HepG2 (cell line): Measurements from ENCODE around the gene FXN. TPM values are rescaled to one million over a fixed set of nuclear protein-coding genes. Genes with fewer than 3 reads are reported as not detected.

ENCODE experiments used
- ATAC-seq: fragments of 200-7000 bp; cut with Tn5 transposase; 3 replicates; pipeline ENCODE4 v1.9.1; 2020; ENCODE audit warnings: mild to moderate bottlenecking, moderate library complexity
- BruUV-seq: library from RNA; stranded (reverse); fragments of 400-500 nt; replicated peaks from 2 replicates; lab custom pipeline; 2021; lab: Mats Ljungman, UMichigan
- CTCF ChIA-PET: fragments of 300-600 bp; formaldehyde crosslinking; extraction: SDS; loops from one replicate; lab custom pipeline; 2021; ENCODE audit warnings: low total read pairs, inconsistent platforms, low intra/inter-chr PET ratio; lab: Yijun Ruan, JAX
- POLR2A ChIA-PET: fragments of 350-600 bp; sonication (Branson Sonifier 250); formaldehyde crosslinking; loops from one replicate; lab custom pipeline; 2020; ENCODE audit warnings: antibody characterized with exemption, inconsistent platforms; lab: Yijun Ruan, JAX
- DNase-seq: peaks from one replicate; pipeline ENCODE4 v3.0.0-alpha.2; 2015; ENCODE audit warnings: low spot score
- FAIRE-seq: peaks from 3 replicates; lab custom pipeline; 2011; peaks lifted over from hg19 to GRCh38; lab: Jason Lieb, UNC
- H2AFZ ChIP-seq: one replicate; pipeline ENCODE4 v1.6.1; 2011; ENCODE audit warnings: low read length, inconsistent platforms
- H3K27ac ChIP-seq: fragments of 300-600 bp; 3 replicates; pipeline ENCODE4 v1.8.0; 2011; ENCODE audit warnings: mixed run types, mild to moderate bottlenecking, mixed read lengths, low read length, inconsistent platforms; ENCODE audit not compliant: insufficient read depth; ENCODE audit errors: extremely low read length
- H3K27me3 ChIP-seq, 2 experiments: fragments of 200-600 bp in 1 of 2; 2 replicates in 1 of 2; 3 replicates in 1 of 2; pipeline versions ENCODE4 v1.6.0 to v1.8.0; 2011; ENCODE audit warnings: low read length in 2 of 2, mild to moderate bottlenecking in 2 of 2, moderate library complexity in 2 of 2, inconsistent platforms in 1 of 2; ENCODE audit not compliant: insufficient read depth in 2 of 2, control insufficient read depth in 1 of 2
- H3K36me3 ChIP-seq, 2 experiments: fragments of 200-600 bp in 1 of 2; replicated peaks in 1 of 2; 2 replicates in 1 of 2; 3 replicates in 1 of 2; pipeline versions ENCODE4 v1.5.1 to v1.8.0; 2011; ENCODE audit warnings: low read length in 2 of 2, inconsistent platforms in 1 of 2; ENCODE audit not compliant: insufficient read depth in 2 of 2, control insufficient read depth in 1 of 2
- H3K4me1 ChIP-seq: 2 replicates; pipeline ENCODE4 v1.5.1; 2012; ENCODE audit warnings: low read length, inconsistent platforms; ENCODE audit not compliant: insufficient read depth
- H3K4me2 ChIP-seq: 2 replicates; pipeline ENCODE4 v1.6.0; 2011; ENCODE audit warnings: low read depth, low read length, inconsistent platforms
- H3K4me3 ChIP-seq, 3 experiments: fragments of 200-600 bp in 1 of 3; sonication (generic), shearing (Covaris generic) in 1 of 3; replicated peaks in 1 of 3; 2 replicates each; pipeline ENCODE4 v1.5.1; 2011 to 2016; ENCODE audit warnings: low read length in 3 of 3, inconsistent platforms in 2 of 3, low read depth in 2 of 3, mild to moderate bottlenecking in 2 of 3, control low read depth in 1 of 3, mixed read lengths in 1 of 3; ENCODE audit not compliant: insufficient read depth in 1 of 3
- H3K79me2 ChIP-seq: one replicate; pipeline ENCODE4 v1.6.1; 2011; ENCODE audit warnings: low read length, inconsistent platforms; ENCODE audit not compliant: insufficient read depth
- H3K9ac ChIP-seq: 2 replicates; pipeline ENCODE4 v1.6.0; 2011; ENCODE audit warnings: mild to moderate bottlenecking, low read depth, low read length, inconsistent platforms; ENCODE audit not compliant: insufficient read depth
- H3K9me3 ChIP-seq: 2 replicates; pipeline ENCODE4 v1.5.1; 2012; ENCODE audit warnings: mild to moderate bottlenecking, low read length
- H4K20me1 ChIP-seq: 2 replicates; pipeline ENCODE4 v1.6.0; 2011; ENCODE audit warnings: inconsistent platforms, mild to moderate bottlenecking, low read length, moderate library complexity; ENCODE audit not compliant: insufficient read depth
- ARID4A ChIP-seq: sonication (generic); formaldehyde crosslinking; IDR thresholded peaks from 2 replicates; pipeline ENCODE4 v1.5.0; 2020; ENCODE audit warnings: mild to moderate bottlenecking, missing genetic modification reagents, borderline replicate concordance
- CREM ChIP-seq, 2 experiments: sonication (generic) in 1 of 2; formaldehyde crosslinking in 1 of 2; IDR thresholded peaks; 2 replicates each; pipeline versions ENCODE4 v1.4.0 to v1.6.1; 2016 to 2020; ENCODE audit warnings: antibody characterized with exemption in 1 of 2, mild to moderate bottlenecking in 1 of 2, missing genetic modification reagents in 1 of 2
- DR1 ChIP-seq: sonication (generic); formaldehyde crosslinking; IDR thresholded peaks from 2 replicates; pipeline ENCODE4 v1.8.0; 2021; ENCODE audit warnings: mild to moderate bottlenecking, missing genetic modification reagents, inconsistent platforms
- HMGA1 ChIP-seq: sonication (generic); formaldehyde crosslinking; conservative IDR thresholded peaks from 2 replicates; pipeline ENCODE4 v1.4.0; 2020; ENCODE audit warnings: missing genetic modification reagents
- IRF2 ChIP-seq: IDR thresholded peaks from 2 replicates; pipeline ENCODE4 v1.6.1; 2018; ENCODE audit warnings: missing genetic modification reagents, missing compliant biosample characterization
- MXD4 ChIP-seq: IDR thresholded peaks from 2 replicates; pipeline ENCODE4 v1.6.1; 2016; ENCODE audit warnings: mild to moderate bottlenecking, missing biosample characterization, missing genetic modification reagents
- PHF8 ChIP-seq: sonication (generic); formaldehyde crosslinking; IDR thresholded peaks from 2 replicates; pipeline ENCODE4 v1.5.0; 2020; ENCODE audit warnings: missing genetic modification reagents
- RFX5 ChIP-seq: IDR thresholded peaks from 2 replicates; pipeline ENCODE4 v1.6.1; 2011; ENCODE audit warnings: low read depth, low read length, improper control_type of control experiment
- SNAPC5 ChIP-seq: sonication (generic); formaldehyde crosslinking; IDR thresholded peaks from 2 replicates; pipeline ENCODE4 v1.8.1; 2023; ENCODE audit warnings: mild to moderate bottlenecking, missing genetic modification reagents, borderline replicate concordance
- ZBTB3 ChIP-seq: sonication (generic); formaldehyde crosslinking; IDR thresholded peaks from 2 replicates; pipeline ENCODE4 v1.4.0; 2020; ENCODE audit warnings: low read depth, mild to moderate bottlenecking, moderate library complexity, missing genetic modification reagents, borderline replicate concordance
- ZFX ChIP-seq: sonication (generic); formaldehyde crosslinking; IDR thresholded peaks from 2 replicates; pipeline ENCODE4 v1.4.0; 2020; ENCODE audit warnings: mild to moderate bottlenecking, low read depth, missing genetic modification reagents, moderate library complexity
- ZKSCAN5 ChIP-seq: sonication (generic); formaldehyde crosslinking; IDR thresholded peaks from 2 replicates; pipeline ENCODE4 v1.5.1; 2020; ENCODE audit warnings: mild to moderate bottlenecking, missing genetic modification reagents
- ZNF343 ChIP-seq: sonication (generic); formaldehyde crosslinking; IDR thresholded peaks from 2 replicates; pipeline ENCODE4 v1.4.0; 2020; ENCODE audit warnings: mild to moderate bottlenecking, missing genetic modification reagents
- ZNF644 ChIP-seq: IDR thresholded peaks from 2 replicates; pipeline ENCODE4 v1.6.1; 2016; ENCODE audit warnings: low read depth
- ZNF83 ChIP-seq: sonication (generic); formaldehyde crosslinking; IDR thresholded peaks from 2 replicates; pipeline ENCODE4 v1.4.0; 2020; ENCODE audit warnings: missing genetic modification reagents, mild to moderate bottlenecking, borderline replicate concordance
- WGBS: methylation state at CpG from one replicate; pipeline ENCODE4 v1.1.6; 2017; ENCODE audit warnings: low lambda C conversion rate; 5-methylcytosine and 5-hydroxymethylcytosine counted together
- in situ Hi-C: cut with HindIII; loops from 2 replicates; pipeline ENCODE4 v1.10.0; 2017; ENCODE audit warnings: low pct_unique_long_range_greater_than_20kb; ENCODE audit not compliant: extremely low pct_ligation_motif_present
- intact Hi-C: fragments of 100-400 bp; cut with micrococcal nuclease; formaldehyde crosslinking; loops from one replicate; pipeline ENCODE4 v1.10.0; 2022; ENCODE audit not compliant: unreplicated experiment
- polyA plus RNA-seq, 8 experiments: library from polyadenylated mRNA; depleted of rRNA in 3 of 8; stranded (reverse) in 7 of 8; unstranded in 1 of 8; fragments of >200 nt; fragmentation: Illumina TruSeq in 4 of 8; extraction: Trizol in 4 of 8; gene quantifications; 2 replicates each; pipeline versions ENCODE4 v1.2.1 to v1.2.3, GENCODE V29; 2011 to 2016; ENCODE audit warnings: low read depth in 4 of 8, missing spikeins in 1 of 8, mixed read lengths in 1 of 8; ENCODE audit not compliant: insufficient read depth in 1 of 8
- total RNA-seq, 5 experiments: library from RNA; depleted of rRNA; stranded (reverse); fragments of >200 nt; fragmentation: Illumina TruSeq; extraction: Trizol; gene quantifications; 2 replicates each; pipeline ENCODE4 v1.2.3, GENCODE V29; 2016; ENCODE audit warnings: low read depth in 1 of 5
- TF ChIP-seq, protein P1 (sequence below): sonication (generic); formaldehyde crosslinking; IDR thresholded peaks from 2 replicates; pipeline ENCODE4 v1.9.0; 2022; ENCODE audit warnings: low read depth, missing genetic modification reagents

Gene FXN
- total and polyA plus RNA-seq, 2 of the 13 experiments (the other 11 are each of a cell fraction or from before 2014, with no cell fraction given), result 24.1 to 26.0 TPM

DNA sequence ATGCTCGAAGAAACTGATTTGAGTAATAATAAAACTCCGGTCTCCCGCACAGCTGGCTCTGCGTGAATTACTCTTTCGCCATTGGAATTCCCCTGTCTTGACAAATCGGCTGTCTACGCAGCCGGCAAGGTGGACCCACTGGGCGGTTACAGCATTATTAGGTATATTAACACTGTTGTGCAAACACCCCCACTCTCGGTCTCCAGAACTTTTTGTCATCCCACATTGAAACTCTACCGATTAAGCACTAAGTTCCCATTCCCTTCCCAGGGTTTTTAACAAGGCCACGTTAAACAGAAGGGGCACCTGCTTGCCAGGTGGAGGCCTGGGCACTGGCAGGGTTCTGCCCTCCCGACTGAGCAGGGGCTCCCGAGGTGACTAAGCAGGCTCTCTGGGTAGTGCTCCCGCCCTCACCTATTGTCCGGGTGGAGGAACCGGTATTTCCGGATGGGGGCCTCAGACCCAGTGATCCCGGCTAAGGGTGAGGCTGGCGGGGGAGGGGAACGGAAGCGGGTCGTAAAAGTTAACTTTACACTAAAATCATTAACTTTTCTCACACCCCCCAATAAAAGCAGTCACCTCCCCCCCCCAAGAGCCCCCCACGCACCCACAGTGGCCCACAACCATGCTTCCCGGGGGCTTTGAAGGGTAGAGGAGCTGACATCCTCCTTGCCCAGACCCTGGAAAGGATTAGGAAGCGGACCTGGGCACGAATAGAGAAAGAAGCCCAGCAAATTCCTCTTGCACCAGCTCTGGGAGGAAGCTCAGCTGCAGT is 85.0 kb downstream of the FXN start:
- peak; percentile 64 for FAIRE-seq
- peaks cover 28% of the 10 kb centered on the region for H3K79me2 ChIP-seq
- H3K9me3 ChIP-seq, result no peaks in the 10 kb centered on the region
- CTCF ChIA-PET, result no interaction called here
- H4K20me1 ChIP-seq, result 0 out of 2 replicates have a peak, but pooled peaks cover 3% of the 10 kb centered on the region
- peak overlapping the region; percentile 98 for H3K4me2 ChIP-seq
- in situ Hi-C loops, result no loop called here
- TSS peak; percentile 74 for BruUV-seq
- H3K27ac ChIP-seq, result peak overlapping the region; percentile 99
- peaks cover 0 to 4% of the 10 kb centered on the region in 2 experiments; a peak in 1 of 5 replicates for H3K36me3 ChIP-seq
- peaks cover 29% of the 10 kb centered on the region for H3K4me1 ChIP-seq
- POLR2A ChIA-PET, result interaction anchor here (1.0 to 4.2 kb wide), 16 partner anchors 9 to 73 kb away, joined by 3 to 41 read pairs (median 7); no protein-coding TSS in a partner anchor
- H2AFZ ChIP-seq, result no peak overlapping the region
- 17% methylated on average over 19 of the region's 27 CpGs for WGBS
- intact Hi-C loops, result loop anchor here (2.0 to 5.0 kb wide), 5 partner anchors 16 to 70 kb away; partner anchors contain the start of gene TJP2
- peak; percentile 81 for DNase-seq
- H3K9ac ChIP-seq, result peak overlapping the region; percentile 83
- peak overlapping the region; percentile 75 to 92 (median 91) for H3K4me3 ChIP-seq
- peak; percentile 85 for ATAC-seq
- no peaks in the 10 kb centered on the region; a peak in 1 of 5 replicates for H3K27me3 ChIP-seq
- TF ChIP-seq CREM (IDR thresholded peaks at IDR 0.05) (peak; percentile 39; the same call in 1 of the 2 replicates), CREM (CRISPR knock-in tag; IDR thresholded peaks at IDR 0.05) (no peak), RFX5 (no peak), ZFX (CRISPR knock-in tag) (peak; percentile 66), ZNF83 (0 out of 2 replicates have a peak, but pooled peaks have one; percentile 56), ZBTB3 (peak; percentile 85; the same call in 1 of the 2 replicates), DR1 (no peak; the same call in 1 of the 2 replicates), PHF8 (CRISPR knock-in tag) (peak; percentile 49), SNAPC5 (CRISPR knock-in tag) (no peak), ZNF644 (CRISPR knock-in tag) (0 out of 2 replicates have a peak, but pooled peaks have one; percentile 9), ZNF343 (CRISPR knock-in tag) (no peak), ARID4A (CRISPR knock-in tag) (peak; percentile 48; the same call in 1 of the 2 replicates), MXD4 (CRISPR knock-in tag) (peak; percentile 68; the same call in 1 of the 2 replicates), IRF2 (CRISPR knock-in tag) (peak; percentile 52; the same call in 1 of the 2 replicates), HMGA1 (CRISPR knock-in tag) (no peak), ZKSCAN5 (CRISPR knock-in tag) (no peak)
- TF ChIP-seq, protein P1, sequence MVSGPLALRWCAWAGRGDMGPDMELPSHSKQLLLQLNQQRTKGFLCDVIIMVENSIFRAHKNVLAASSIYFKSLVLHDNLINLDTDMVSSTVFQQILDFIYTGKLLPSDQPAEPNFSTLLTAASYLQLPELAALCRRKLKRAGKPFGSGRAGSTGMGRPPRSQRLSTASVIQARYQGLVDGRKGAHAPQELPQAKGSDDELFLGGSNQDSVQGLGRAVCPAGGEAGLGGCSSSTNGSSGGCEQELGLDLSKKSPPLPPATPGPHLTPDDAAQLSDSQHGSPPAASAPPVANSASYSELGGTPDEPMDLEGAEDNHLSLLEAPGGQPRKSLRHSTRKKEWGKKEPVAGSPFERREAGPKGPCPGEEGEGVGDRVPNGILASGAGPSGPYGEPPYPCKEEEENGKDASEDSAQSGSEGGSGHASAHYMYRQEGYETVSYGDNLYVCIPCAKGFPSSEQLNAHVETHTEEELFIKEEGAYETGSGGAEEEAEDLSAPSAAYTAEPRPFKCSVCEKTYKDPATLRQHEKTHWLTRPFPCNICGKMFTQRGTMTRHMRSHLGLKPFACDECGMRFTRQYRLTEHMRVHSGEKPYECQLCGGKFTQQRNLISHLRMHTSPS (CRISPR knock-in tag), result peak; percentile 98
